ENCODE data around the gene PTHLH.

Gene PTHLH

DNA sequence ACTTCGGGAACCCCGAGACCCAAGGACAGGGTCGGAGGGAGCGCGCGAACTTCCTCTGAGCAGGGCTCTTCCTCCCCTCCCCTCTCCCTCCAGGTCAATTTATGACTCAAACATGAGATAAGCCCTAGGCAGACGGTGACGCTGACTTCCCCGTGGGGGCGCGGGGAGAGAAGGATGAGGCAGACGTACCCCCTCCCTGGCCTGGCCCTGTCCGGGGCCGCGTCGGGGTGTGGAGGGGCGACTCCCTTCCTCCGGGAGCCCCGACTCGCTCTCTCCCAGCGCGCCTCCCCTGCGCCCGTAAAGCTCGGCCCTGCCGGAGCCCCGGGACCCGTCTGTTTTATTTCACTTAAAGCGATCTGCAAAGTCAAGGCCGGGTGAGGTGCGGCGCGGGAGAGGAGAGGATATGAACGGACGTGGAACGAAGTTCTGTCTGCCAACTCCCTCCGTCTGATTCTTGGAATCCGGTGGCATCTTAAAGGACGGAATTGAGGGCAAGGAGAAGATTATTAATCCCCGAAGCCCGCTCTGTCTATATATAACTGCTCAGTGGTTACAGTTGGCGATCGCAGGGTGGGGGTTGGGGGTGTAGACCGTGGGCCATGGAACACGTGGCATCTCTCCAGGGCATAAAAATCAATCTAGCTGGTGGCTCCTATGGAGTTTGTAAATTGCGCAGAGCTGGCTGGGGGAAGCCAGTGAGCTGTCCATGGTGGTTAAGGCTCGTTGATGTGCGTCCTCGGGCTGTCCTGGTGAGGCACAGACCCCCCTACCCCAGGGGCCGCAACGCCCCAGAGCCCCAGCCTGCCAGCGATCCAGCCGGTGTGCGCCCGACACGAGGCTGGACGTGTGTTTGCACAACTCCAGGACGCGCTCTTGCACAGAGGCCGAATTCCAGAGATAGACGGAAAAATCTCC is 2.9 kb upstream of the PTHLH start:
- peak overlapping the region; percentile 41 for H3K4me3 ChIP-seq (ENCODE audit: low read depth, low read length)
- DNase-seq (ENCODE audit: low read depth), result no peak

GRCh38 chr12:27974735-27975221 is 2.2 kb upstream of the PTHLH start:
- no peak for DNase-seq (ENCODE audit: low read depth)
- peak overlapping the region; percentile 41 for H3K4me3 ChIP-seq (ENCODE audit: low read depth, low read length)

- no peak overlapping the region for H3K4me3 ChIP-seq (ENCODE audit: low read depth, low read length)
- DNase-seq (ENCODE audit: low read depth), result no peak
Observed at GRCh38 chr12:27973487-27973890, 956 bp upstream of the PTHLH start.

DNA sequence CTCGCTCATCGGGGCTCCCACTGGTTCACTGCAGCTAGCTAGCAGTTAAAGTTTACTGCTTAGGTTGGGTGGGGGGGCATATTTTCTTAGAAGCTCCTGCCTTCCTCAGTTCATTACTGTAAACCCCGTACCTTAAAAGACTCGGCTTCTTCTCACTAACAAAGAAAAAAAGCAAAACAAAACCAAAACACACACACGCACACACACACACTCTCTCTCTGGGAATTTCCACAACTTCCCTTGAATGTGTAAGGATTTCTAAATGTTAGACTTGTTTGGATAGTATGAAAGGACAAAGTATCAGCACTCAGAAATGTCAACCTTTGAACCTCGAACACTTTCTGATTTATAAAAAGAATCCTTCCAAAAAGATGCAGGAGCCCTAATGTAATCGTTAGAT is 927 bp downstream of the PTHLH start:
- no peak overlapping the region for H3K4me3 ChIP-seq (ENCODE audit: low read depth, low read length)
- DNase-seq (ENCODE audit: low read depth), result no peak

DNA sequence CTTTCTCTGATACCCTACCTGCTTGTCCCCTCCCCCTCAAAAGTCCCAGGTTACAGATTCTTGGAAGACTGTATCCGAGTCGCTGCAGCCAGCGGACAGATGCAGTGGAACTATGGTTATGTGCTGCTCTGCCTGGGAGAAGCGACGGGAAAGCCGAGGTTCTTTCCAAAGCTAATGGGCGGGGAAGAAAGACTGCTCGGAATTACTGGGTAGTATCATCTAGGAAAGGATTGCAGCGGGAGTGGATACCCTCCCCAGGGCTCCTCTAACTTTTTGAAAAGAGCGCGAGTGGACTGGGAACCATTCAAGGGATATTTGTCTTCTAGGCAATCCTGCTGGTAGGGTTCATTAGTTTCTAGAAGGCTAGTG is 1.4 kb downstream of the PTHLH start:
- no peak for DNase-seq (ENCODE audit: low read depth)
- peak overlapping the region; percentile 61 for H3K4me3 ChIP-seq (ENCODE audit: low read depth, low read length)

DNA sequence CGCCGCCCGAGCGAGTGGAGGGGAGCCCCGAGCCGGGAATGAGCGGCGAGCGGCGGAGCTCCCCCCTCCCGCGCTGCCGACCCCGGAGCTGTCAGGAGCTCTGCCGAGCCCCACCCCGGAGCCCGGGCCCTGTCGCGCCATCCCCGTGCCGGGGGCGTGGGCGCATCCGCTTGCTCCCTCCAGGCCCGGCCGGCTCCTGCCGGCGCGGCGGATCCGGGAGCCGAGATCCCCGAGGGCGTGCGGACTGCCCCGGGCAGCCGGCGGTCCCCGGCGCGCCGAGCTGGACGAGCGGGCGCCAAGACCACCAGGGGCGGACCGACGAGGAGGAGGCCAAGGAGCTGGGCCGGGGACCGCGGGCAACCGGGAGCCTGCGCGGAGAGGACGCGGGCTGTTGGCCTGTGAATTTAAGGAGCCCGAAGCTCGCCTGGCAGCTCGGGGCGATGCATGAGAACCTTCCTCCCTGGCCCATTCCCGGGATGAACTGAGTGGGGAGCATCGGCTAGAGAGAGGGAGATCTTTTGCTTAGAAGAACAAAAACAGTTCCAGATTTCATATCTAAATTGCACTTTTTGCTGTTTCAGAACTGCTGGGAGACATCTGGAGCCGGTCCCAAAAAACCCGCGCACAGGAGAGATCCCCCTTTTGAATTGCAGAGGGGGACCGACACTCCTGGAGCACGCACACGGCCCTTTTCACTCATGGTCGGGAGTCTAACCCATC is 2.0 kb downstream of the PTHLH start:
- peak overlapping the region; percentile 61 for H3K4me3 ChIP-seq (ENCODE audit: low read depth, low read length)
- DNase-seq (ENCODE audit: low read depth), result no peak

DNA sequence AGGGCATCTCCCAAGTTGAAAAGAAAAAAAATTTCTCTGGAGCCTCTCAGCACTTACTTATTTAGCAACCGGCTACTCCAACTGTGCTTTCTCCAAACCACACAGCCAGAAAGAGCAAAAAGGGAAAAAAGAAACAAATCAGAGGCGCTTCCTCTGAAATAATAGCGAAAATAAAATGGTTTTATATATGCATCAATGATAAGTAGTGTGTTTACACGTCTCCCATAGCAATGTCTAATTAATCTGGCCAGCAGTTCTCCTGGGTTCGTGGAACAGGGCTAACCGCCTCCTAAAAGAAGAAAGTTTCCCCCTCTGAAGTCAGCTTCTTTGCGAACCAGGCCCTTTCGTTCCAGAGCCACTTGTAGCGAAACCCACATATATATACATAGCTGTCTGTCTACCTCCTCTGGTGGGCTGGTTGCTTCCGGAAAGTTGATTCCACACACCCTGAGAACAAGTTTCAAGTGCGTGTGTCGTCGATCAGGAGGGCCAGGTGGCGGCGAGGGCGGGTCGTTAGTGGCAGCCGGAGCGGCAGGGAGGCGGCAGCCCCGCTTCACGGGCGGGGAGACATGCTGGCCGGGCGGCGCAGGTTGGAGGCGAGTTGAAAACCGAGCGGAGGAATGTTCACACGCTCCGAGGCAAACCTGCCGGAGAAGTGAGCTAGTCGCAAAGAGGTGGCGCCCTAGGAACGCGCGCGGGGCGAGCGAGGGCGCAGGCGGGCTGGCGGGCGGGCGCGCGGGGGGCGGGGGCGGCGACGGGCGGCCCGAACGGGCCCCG is 2.7 kb downstream of the PTHLH start:
- no peak for DNase-seq (ENCODE audit: low read depth)
- H3K4me3 ChIP-seq (ENCODE audit: low read depth, low read length), result peak overlapping the region; percentile 61

- H3K4me3 ChIP-seq (ENCODE audit: low read depth, low read length), result peak overlapping the region; percentile 61
Observed at GRCh38 chr12:27968972-27969623, 3.4 kb downstream of the PTHLH start.

GRCh38 chr12:27967551-27968054 is 4.9 kb downstream of the PTHLH start:
- no peak for DNase-seq (ENCODE audit: low read depth)
- no peak overlapping the region for H3K4me3 ChIP-seq (ENCODE audit: low read depth, low read length)

More at GRCh38 chr12:27968972-27969623, 3.4 kb downstream of the PTHLH start:
- DNase-seq (ENCODE audit: low read depth), result no peak

- peak; percentile 94 for DNase-seq (ENCODE audit: low read depth)
- no peak overlapping the region for H3K4me3 ChIP-seq (ENCODE audit: low read depth, low read length)
Observed at GRCh38 chr12:27966870-27967269, 5.7 kb downstream of the PTHLH start.

DNA sequence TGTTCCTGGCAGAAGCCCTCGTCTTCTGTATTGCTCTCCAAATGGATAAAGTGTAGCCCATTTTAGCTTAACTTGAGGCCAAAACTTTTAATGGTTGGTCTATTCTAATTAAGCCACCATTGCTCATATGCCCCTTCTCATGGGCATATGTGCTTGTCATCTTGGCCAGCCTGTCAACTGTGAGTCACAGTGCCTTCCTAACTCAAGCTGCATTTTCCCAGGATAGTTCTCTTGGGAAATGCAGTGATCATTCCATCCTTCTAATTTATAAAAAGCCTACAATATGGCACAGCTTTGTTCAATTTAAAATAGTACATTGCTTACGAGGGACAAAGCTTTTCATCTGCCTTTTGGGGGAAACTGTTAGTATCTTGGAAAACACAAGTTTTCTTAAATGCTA is 6.6 kb downstream of the PTHLH start:
- no peak overlapping the region for H3K4me3 ChIP-seq (ENCODE audit: low read depth, low read length)
- no peak for DNase-seq (ENCODE audit: low read depth)

GRCh38 chr12:27965411-27965810 is 7.1 kb downstream of the PTHLH start:
- no peak for DNase-seq (ENCODE audit: low read depth)
- H3K4me3 ChIP-seq (ENCODE audit: low read depth, low read length), result no peak overlapping the region

DNA sequence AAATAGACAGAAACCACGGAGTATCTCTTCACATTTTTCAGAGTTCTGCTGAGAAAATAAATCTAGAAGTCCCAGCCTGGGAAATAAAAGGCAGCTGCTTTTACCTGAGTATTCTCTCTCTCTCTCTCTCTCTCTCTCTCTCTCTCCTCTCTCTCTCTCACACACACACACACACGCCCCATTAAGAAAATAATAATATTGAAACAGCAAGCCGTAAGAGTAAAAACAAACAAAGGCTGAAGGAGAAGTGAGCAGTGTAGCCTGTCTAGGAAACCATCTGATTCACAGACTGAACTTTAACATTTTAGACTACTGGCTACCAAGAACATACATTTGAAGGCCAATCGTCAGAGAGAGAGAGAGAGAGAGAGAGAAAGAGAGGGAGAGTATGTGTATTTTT is 8.4 kb downstream of the PTHLH start:
- no peak overlapping the region for H3K4me3 ChIP-seq (ENCODE audit: low read depth, low read length)
- no peak for DNase-seq (ENCODE audit: low read depth)

DNA sequence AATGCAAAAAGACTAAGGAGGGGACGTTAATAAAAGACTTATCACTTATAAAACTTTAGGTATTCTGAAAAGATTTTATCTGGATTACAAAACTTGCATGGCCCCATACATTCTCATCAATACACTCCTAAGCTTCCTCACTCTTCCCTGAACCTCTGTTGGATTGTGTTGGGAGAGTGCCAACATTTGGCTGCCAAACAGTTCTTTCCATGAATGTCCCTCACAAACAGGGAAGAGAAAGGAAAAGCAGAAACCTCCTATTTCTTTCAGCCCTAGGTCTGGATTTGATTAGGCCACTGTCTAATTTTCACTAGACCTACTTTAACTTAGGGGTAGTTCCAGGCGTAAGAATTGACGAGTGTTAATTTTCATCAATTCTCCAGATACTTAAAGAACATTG is 11.7 kb downstream of the PTHLH start:
- H3K4me3 ChIP-seq (ENCODE audit: low read depth, low read length), result no peak overlapping the region
- DNase-seq (ENCODE audit: low read depth), result no peak

DNA sequence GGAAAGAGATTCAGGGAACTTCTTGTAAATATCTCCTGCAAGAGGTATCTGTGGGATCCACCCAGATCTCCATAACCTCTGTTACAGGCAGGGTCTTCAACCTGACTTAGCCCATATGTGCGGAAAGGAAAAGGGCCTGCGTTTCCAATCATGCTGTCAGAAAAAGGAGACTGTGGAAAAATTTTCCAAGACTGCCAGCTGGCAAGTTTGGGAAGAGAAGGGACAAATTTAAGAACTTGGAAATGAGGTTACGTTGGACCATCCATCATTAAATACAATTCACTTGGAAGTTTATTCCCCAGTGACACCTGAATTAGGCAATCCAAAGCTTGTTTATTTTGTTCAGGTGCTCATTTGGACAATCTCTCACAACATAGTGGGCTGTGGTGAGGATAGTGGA is 13.9 kb downstream of the PTHLH start:
- H3K4me3 ChIP-seq (ENCODE audit: low read depth, low read length), result no peak overlapping the region
- no peak for DNase-seq (ENCODE audit: low read depth)

DNA sequence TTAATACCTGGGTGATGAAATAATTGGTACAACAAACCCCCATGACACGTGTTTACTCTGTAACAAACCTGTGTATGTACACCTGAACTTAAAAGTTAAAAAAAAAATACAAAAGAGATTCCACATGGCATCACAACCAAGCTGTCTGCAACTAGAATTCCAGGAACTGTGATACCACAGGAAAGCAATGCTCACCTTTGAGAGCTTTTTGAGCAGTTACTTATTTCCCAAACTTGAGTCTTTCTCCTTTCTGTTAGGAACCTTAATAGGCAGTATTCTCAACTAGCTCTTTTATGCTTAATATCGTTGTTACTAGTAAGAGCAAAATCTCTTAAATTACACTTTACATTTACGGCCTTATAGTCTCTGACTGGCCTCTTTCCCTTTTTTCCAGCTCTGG is 15.2 kb downstream of the PTHLH start:
- H3K4me3 ChIP-seq (ENCODE audit: low read depth, low read length), result no peak overlapping the region
- no peak for DNase-seq (ENCODE audit: low read depth)

DNA sequence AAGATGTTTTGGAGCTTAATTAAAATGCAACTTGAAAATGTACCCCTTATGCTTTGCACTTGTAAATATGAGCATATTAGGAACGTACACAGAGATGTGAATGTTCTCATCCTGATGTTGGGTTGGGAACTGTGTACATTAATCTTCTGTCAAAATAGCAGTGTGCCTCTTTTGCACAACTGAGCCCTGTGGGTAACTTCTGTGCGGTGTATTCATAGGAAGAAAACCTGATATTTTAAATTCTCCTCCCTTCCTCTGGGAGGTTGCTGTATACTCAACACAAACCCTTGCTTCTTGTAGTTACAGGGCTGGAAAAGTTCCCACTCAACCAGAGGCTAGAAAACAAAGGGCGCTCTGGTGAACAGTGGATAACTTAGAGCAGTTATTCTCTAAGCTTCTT is 18.7 kb downstream of the PTHLH start:
- H3K4me3 ChIP-seq (ENCODE audit: low read depth, low read length), result no peak overlapping the region
- no peak for DNase-seq (ENCODE audit: low read depth)

- no peak for DNase-seq (ENCODE audit: low read depth)
Observed at GRCh38 chr12:27953348-27953747, 19.2 kb downstream of the PTHLH start.

GRCh38 chr12:27952510-27952909 is 20.0 kb downstream of the PTHLH start:
- no peak overlapping the region for H3K4me3 ChIP-seq (ENCODE audit: low read depth, low read length)
- no peak for DNase-seq (ENCODE audit: low read depth)

More at GRCh38 chr12:27953348-27953747, 19.2 kb downstream of the PTHLH start:
- no peak overlapping the region for H3K4me3 ChIP-seq (ENCODE audit: low read depth, low read length)
